Keratinocyte (primary cell): ENCODE results near the gene ITGB2.

ENCODE experiments used
- CTCF ChIP-seq, 3 experiments: IDR thresholded peaks in 1 of 3; conservative IDR thresholded peaks in 1 of 3; optimal IDR thresholded peaks in 1 of 3; 2 replicates in 2 of 3; 3 replicates in 1 of 3; pipeline versions ENCODE3 to v1.5.1; 2011; ENCODE audit warnings: low read length in 3 of 3, mild to moderate bottlenecking in 3 of 3, moderate library complexity in 2 of 3, control low read depth in 1 of 3, inconsistent platforms in 1 of 3; ENCODE audit not compliant: insufficient read depth in 2 of 3; ENCODE audit errors: extremely low read depth in 1 of 3
- EZH2 ChIP-seq: IDR thresholded peaks from one replicate; pipeline ENCODE4 v1.6.1; 2012; ENCODE audit warnings: inconsistent platforms, mild to moderate bottlenecking, low read length, moderate library complexity

GRCh38 chr21:44911384-44912157, 9.1 kb downstream of the ITGB2 start:
- TF ChIP-seq EZH2 (no peak), CTCF (optimal IDR thresholded peaks at IDR 0.05 in 1 of 3, IDR thresholded peaks at IDR 0.05 in 1 of 3, conservative IDR thresholded peaks at IDR 0.05 in 1 of 3; ENCODE audit: extremely low read depth in 1 of 3, insufficient read depth in 2 of 3, low read length in 3 of 3) (peak; percentile 72 to 93 (median 89))
